SIG-M5 treated with dmso at 0.1 percent for 504 hours (cell line): ENCODE results near the gene GRAPL.
"Not testable (repeated sequence)": the region's sequence is repeated elsewhere in the genome, so short reads cannot be mapped to it uniquely, and the experiment has no call there.

Source experiments
- DNase-seq: peaks from one replicate; lab custom pipeline; 2025; ENCODE audit not compliant: unreplicated experiment; lab: John Stamatoyannopoulos, UW

GRAPL gene

GRCh38 chr17:19136138-19136537 is 8.7 kb downstream of the GRAPL start:
- DNase-seq = not testable (repeated sequence)

- not testable (repeated sequence) for DNase-seq
These were observed 9.2 kb downstream of the GRAPL start for GRCh38 chr17:19136605-19137004.

- not testable (repeated sequence) for DNase-seq
These were observed 10.6 kb downstream of the GRAPL start for GRCh38 chr17:19137959-19138358.

GRCh38 chr17:19141366-19142155 is 14.2 kb downstream of the GRAPL start:
- DNase-seq = not testable (repeated sequence)

- DNase-seq = not testable (repeated sequence)
These were observed 15.0 kb downstream of the GRAPL start for GRCh38 chr17:19142419-19142818.

- DNase-seq = not testable (repeated sequence)
These were observed 15.8 kb downstream of the GRAPL start for GRCh38 chr17:19143097-19143777.

GRCh38 chr17:19144373-19144772 is 17.0 kb downstream of the GRAPL start:
- not testable (repeated sequence) for DNase-seq

GRCh38 chr17:19145471-19145870 is 18.1 kb downstream of the GRAPL start:
- not testable (repeated sequence) for DNase-seq

GRCh38 chr17:19150678-19151615 is 23.6 kb downstream of the GRAPL start:
- not testable (repeated sequence) for DNase-seq

GRCh38 chr17:19157628-19158027 is 30.2 kb downstream of the GRAPL start:
- not testable (repeated sequence) for DNase-seq

- DNase-seq = not testable (repeated sequence)
These were observed 31.1 kb downstream of the GRAPL start for GRCh38 chr17:19158478-19158877.

- not testable (repeated sequence) for DNase-seq
These were observed 31.5 kb downstream of the GRAPL start for GRCh38 chr17:19158938-19159337.

- DNase-seq = not testable (repeated sequence)
These were observed 34.1 kb downstream of the GRAPL start for GRCh38 chr17:19161308-19162107.

- not testable (repeated sequence) for DNase-seq
These were observed 35.2 kb downstream of the GRAPL start for GRCh38 chr17:19162384-19163216.

GRCh38 chr17:19174422-19174821 is 47.0 kb downstream of the GRAPL start:
- DNase-seq = not testable (repeated sequence)

GRCh38 chr17:19175410-19175809 is 48.0 kb downstream of the GRAPL start:
- DNase-seq = not testable (repeated sequence)

- DNase-seq = not testable (repeated sequence)
These were observed 53.9 kb downstream of the GRAPL start for GRCh38 chr17:19181040-19181875.
